ENCODE measurements around the gene AP3D1. TPM values are rescaled to one million over a fixed set of nuclear protein-coding genes. Genes with fewer than 3 reads are reported as not detected.
"Not testable (repeated sequence)": the region's sequence is repeated elsewhere in the genome, so short reads cannot be mapped to it uniquely, and the experiment has no call there.

AP3D1 gene
- total and polyA plus RNA-seq, 7 donors: 43.1 to 127 (median 55.7) TPM

DNA sequence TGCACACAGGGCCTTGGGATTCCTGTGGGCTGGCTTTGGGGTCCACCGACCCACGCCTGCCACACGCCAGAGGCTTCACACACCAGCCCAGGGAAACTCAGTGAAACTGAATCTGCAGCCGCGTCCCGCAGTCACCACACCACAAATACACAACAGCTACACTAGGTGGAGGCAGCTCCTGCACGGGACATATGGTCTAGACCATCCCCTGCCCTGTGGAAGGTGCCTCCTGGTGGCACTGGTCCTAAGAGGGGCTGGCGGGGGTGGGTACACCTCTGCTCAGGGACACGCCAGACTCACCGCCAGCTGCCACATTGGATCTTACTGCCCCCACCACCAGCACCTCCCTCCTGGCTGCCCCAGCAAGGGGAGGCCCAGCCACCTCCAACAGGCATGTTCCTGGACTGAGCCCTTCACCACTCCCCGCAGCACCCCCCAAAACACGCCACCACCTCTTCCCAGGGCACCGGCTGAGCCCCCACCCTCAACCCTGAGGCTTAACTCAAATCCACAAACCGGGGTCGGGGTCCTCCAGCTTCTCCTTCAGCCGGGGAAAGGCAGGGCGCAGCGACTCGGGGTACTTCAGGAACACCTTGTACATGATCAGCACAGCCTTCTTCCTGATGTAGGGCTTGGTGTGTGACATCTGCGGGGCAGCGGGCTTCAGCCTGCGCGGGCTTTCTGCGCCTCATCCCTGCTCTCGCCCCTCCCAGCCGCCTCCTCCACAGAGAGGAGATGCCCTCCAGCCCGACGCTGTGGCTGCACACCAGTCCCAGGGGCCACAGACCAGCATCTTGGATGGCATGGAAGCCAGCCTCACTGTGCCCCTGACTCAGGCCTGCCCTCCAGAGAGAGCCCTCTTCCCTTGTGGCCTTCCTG, 21.2 kb downstream of the AP3D1 start:
- Histone ChIP-seq H3K27ac (no peak overlapping the region), H3K27me3 (no peaks in the 10 kb centered on the region), H3K9me3 (no peaks in the 10 kb centered on the region), H3K36me3 (peaks cover 13 to 85% (median 50%) of the 10 kb centered on the region in 4 donors), H3K4me1 (no peaks in the 10 kb centered on the region), H3K4me3 (no peak overlapping the region)
- WGBS, 2 donors: 97% methylated on average over 28 of the region's 28 CpGs
- TF ChIP-seq, protein P1, sequence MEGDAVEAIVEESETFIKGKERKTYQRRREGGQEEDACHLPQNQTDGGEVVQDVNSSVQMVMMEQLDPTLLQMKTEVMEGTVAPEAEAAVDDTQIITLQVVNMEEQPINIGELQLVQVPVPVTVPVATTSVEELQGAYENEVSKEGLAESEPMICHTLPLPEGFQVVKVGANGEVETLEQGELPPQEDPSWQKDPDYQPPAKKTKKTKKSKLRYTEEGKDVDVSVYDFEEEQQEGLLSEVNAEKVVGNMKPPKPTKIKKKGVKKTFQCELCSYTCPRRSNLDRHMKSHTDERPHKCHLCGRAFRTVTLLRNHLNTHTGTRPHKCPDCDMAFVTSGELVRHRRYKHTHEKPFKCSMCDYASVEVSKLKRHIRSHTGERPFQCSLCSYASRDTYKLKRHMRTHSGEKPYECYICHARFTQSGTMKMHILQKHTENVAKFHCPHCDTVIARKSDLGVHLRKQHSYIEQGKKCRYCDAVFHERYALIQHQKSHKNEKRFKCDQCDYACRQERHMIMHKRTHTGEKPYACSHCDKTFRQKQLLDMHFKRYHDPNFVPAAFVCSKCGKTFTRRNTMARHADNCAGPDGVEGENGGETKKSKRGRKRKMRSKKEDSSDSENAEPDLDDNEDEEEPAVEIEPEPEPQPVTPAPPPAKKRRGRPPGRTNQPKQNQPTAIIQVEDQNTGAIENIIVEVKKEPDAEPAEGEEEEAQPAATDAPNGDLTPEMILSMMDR (IDR thresholded peaks at IDR 0.05): no peak
- TF ChIP-seq EP300 (IDR thresholded peaks at IDR 0.05) (no peak), POLR2AphosphoS5 (IDR thresholded peaks at IDR 0.05) (no peak), POLR2A (IDR thresholded peaks at IDR 0.05) (no peak)
- DNase-seq: no peak
- intact Hi-C loops (cut with DNase I): no loop called here

DNA sequence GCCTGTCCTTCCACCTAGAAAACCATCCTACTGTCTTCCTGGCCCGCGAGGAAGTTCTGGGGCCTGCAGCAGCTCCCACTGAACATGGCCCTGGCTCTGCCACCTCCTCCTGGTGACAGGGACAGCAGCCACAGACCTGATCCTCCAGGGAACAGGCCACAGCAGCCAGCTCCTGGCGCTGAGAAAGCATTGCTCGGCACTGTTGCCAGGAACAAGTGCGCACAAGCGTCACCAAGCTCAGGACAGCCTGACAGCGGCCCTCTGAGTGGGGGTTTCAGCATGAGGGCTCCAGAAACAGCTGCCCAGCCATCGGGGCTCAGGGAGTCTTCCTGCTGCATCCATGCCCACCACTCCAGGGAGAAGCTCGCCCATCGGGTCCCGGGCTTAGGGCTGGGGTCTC, 21.9 kb downstream of the AP3D1 start:
- Histone ChIP-seq H3K4me1 (no peaks in the 10 kb centered on the region), H3K36me3 (peaks cover 13 to 87% (median 53%) of the 10 kb centered on the region in 4 donors), H3K9me3 (no peaks in the 10 kb centered on the region), H3K27me3 (no peaks in the 10 kb centered on the region), H3K27ac (no peak overlapping the region), H3K4me3 (no peak overlapping the region)
- TF ChIP-seq POLR2A (IDR thresholded peaks at IDR 0.05): no peak
- TF ChIP-seq POLR2AphosphoS5 (IDR thresholded peaks at IDR 0.05): no peak
- TF ChIP-seq, protein P1 (IDR thresholded peaks at IDR 0.05): no peak
- no peak for TF ChIP-seq EP300 (IDR thresholded peaks at IDR 0.05)
- intact Hi-C loops (cut with DNase I): no loop called here
- no peak for DNase-seq
- WGBS, 2 donors: 97 to 98% methylated on average over 11 of the region's 11 CpGs

DNA sequence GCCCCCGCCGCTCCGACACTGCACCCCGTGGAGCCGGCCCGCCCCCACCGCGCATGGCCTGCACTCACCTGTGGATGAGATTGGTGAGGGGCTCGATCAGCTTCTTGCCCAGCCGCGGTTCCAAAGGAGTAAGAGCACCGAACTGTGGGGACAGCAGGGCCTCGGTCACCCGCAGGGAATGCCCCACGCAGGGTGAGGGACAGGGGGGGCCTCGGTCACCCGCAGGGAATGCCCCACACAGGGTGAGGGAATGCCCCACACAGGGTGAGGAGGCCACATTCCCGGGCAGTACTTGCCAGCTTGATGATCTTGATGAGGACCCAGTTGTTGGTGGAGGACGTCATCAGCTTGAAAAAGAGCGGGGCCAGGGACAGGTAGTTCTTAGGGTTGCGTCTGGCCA, 22.3 kb downstream of the AP3D1 start:
- intact Hi-C loops (cut with DNase I): no loop called here
- H3K4me3 ChIP-seq: no peak overlapping the region
- peaks cover 13 to 89% (median 54%) of the 10 kb centered on the region in 4 donors for H3K36me3 ChIP-seq
- no peak for DNase-seq
- WGBS, 2 donors: 96 to 97% methylated on average over 21 of the region's 21 CpGs
- TF ChIP-seq EP300 (IDR thresholded peaks at IDR 0.05) (no peak), POLR2AphosphoS5 (IDR thresholded peaks at IDR 0.05) (no peak), POLR2A (IDR thresholded peaks at IDR 0.05) (no peak)
- TF ChIP-seq, protein P1 (IDR thresholded peaks at IDR 0.05): no peak
- no peaks in the 10 kb centered on the region for H3K27me3 ChIP-seq
- H3K27ac ChIP-seq: no peak overlapping the region
- no peaks in the 10 kb centered on the region for H3K9me3 ChIP-seq
- H3K4me1 ChIP-seq: no peaks in the 10 kb centered on the region

DNA sequence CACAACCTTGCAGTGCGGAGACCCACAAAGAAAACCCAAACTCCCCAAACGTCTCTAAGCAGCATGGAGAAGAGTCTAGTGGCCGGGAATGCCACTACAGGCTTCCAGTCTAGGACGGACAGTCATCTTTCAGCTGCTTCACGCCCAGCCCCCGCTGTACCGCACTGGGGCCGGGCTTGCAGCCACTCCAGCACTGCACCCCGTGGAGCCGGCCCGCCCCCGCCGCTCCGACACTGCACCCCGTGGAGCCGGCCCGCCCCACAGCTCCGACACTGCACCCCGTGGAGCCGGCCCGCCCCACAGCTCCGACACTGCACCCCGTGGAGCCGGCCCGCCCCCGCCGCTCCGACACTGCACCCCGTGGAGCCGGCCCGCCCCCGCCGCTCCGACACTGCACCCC, 23.1 kb downstream of the AP3D1 start:
- H3K27me3 ChIP-seq; H3K27ac ChIP-seq; H3K4me1 ChIP-seq; intact Hi-C loops (cut with DNase I); H3K9me3 ChIP-seq; DNase-seq; H3K4me3 ChIP-seq: not testable (repeated sequence)
- H3K36me3 ChIP-seq: peaks cover 13 to 89% (median 58%) of the 10 kb centered on the region in 4 donors
- 90 to 96% methylated on average over 28 to 29 of the region's 34 CpGs for WGBS, 2 donors

GRCh38 chr19:2127758-2128157, 23.6 kb downstream of the AP3D1 start:
- peaks cover 13 to 89% (median 60%) of the 10 kb centered on the region in 4 donors for H3K36me3 ChIP-seq
- no peaks in the 10 kb centered on the region for H3K9me3 ChIP-seq
- no peak for DNase-seq
- intact Hi-C loops (cut with DNase I): no loop called here
- H3K4me3 ChIP-seq: no peak overlapping the region
- no peaks in the 10 kb centered on the region for H3K27me3 ChIP-seq
- no peaks in the 10 kb centered on the region for H3K4me1 ChIP-seq
- WGBS, 2 donors: 80 to 87% methylated on average over 19 of the region's 19 CpGs
- H3K27ac ChIP-seq: no peak overlapping the region
- no peak for TF ChIP-seq EP300 (IDR thresholded peaks at IDR 0.05)
- TF ChIP-seq POLR2A (IDR thresholded peaks at IDR 0.05): no peak
- TF ChIP-seq, protein P1 (IDR thresholded peaks at IDR 0.05): no peak
- no peak for TF ChIP-seq POLR2AphosphoS5 (IDR thresholded peaks at IDR 0.05)
